PC-9 (cell line): Measurements from ENCODE around the gene ZKSCAN8.

Experiments used
- EZH2 ChIP-seq: fragments of 200-600 bp; sonication (generic); IDR thresholded peaks from 2 replicates; pipeline ENCODE4 v1.8.0; 2017; ENCODE audit warnings: antibody characterized with exemption, low read depth
- TF ChIP-seq, protein P1 (sequence below): fragments of 200-600 bp; sonication (generic); conservative IDR thresholded peaks from 2 replicates; pipeline ENCODE4 v1.6.1; 2017; ENCODE audit warnings: mixed run types, antibody characterized with exemption, mild to moderate bottlenecking, moderate library complexity

DNA sequence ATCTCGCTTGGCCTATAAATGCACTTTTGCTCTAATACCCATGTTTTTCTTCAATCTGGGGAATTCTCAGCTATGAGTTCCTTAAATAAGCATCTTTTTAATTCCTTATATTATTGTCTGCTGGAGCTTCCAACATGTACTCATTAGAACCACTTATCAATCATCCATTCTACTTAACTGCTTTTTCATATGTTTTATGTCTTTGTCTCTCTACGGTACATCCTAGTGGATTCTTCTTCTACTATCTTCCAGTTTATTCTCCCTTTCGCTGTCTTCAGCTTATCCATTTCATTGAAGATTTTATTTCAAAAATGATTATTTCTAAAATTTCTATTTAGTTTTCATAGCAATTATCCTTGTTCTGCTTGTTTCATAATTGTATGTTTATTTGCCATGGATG, 29.7 kb upstream of the ZKSCAN8 start:
- TF ChIP-seq, protein P1, sequence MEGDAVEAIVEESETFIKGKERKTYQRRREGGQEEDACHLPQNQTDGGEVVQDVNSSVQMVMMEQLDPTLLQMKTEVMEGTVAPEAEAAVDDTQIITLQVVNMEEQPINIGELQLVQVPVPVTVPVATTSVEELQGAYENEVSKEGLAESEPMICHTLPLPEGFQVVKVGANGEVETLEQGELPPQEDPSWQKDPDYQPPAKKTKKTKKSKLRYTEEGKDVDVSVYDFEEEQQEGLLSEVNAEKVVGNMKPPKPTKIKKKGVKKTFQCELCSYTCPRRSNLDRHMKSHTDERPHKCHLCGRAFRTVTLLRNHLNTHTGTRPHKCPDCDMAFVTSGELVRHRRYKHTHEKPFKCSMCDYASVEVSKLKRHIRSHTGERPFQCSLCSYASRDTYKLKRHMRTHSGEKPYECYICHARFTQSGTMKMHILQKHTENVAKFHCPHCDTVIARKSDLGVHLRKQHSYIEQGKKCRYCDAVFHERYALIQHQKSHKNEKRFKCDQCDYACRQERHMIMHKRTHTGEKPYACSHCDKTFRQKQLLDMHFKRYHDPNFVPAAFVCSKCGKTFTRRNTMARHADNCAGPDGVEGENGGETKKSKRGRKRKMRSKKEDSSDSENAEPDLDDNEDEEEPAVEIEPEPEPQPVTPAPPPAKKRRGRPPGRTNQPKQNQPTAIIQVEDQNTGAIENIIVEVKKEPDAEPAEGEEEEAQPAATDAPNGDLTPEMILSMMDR: no peak
- TF ChIP-seq EZH2: no peak
